Left lung (tissue), 10 donors: ENCODE results near the gene PRKG1. TPM values are rescaled to one million over a fixed set of nuclear protein-coding genes. Genes with fewer than 3 reads are reported as not detected.

Source experiments
- ATAC-seq: fragments of 200-7000 bp; cut with Tn5 transposase; one replicate; pipeline ENCODE4 v1.9.1; 2020; ENCODE audit warnings: moderate library complexity
- DNase-seq, 4 donors: peaks; one replicate each; pipeline ENCODE4 v3.0.0-alpha.2; 2013 to 2020
- H3K27ac ChIP-seq, 2 donors: fragments of 200-600 bp; sonication (generic) in 1 of 2; one replicate each; pipeline versions ENCODE4 v1.5.0 to v1.8.0; 2020 to 2021
- H3K27me3 ChIP-seq, 2 donors: fragments of 200-600 bp; sonication (generic) in 1 of 2; one replicate each; pipeline versions ENCODE4 v1.5.0 to v1.8.0; 2020 to 2021
- H3K36me3 ChIP-seq, 2 donors: fragments of 200-600 bp; sonication (generic) in 1 of 2; one replicate each; pipeline versions ENCODE4 v1.5.0 to v1.8.0; 2020 to 2021
- H3K4me1 ChIP-seq, 2 donors: fragments of 200-600 bp; one replicate each; pipeline ENCODE4 v1.8.0; 2021
- H3K4me3 ChIP-seq, 2 donors: fragments of 200-600 bp; sonication (generic) in 1 of 2; one replicate each; pipeline versions ENCODE4 v1.5.0 to v1.8.0; 2020 to 2021; ENCODE audit warnings: mild to moderate bottlenecking in 1 of 2
- H3K9me3 ChIP-seq, 2 donors: fragments of 200-600 bp; sonication (generic) in 1 of 2; one replicate each; pipeline versions ENCODE4 v1.5.0 to v1.8.0; 2020 to 2021
- CTCF ChIP-seq, 2 donors: fragments of 200-600 bp; sonication (generic) in 1 of 2; IDR thresholded peaks; one replicate each; pipeline versions ENCODE4 v1.5.0 to v1.8.0; 2021; ENCODE audit warnings: antibody characterized with exemption in 2 of 2
- intact Hi-C, 2 donors: fragments of 100-400 bp; cut with DNase I; formaldehyde crosslinking; loops; one replicate each; pipeline versions ENCODE4 v1.11.2 to v1.14.2; 2022
- microRNA-seq, 2 donors: library from miRNA; unstranded; fragments of <30 nt; microRNA quantifications; one replicate each; pipeline ENCODE4, GENCODE V29; 2019
- polyA plus RNA-seq, 6 donors: library from polyadenylated mRNA; unstranded; fragments of 120-200 nt; gene quantifications; one replicate each; pipeline ENCODE4 v1.2.1, GENCODE V29; 2013; ENCODE audit not compliant: insufficient read length in 6 of 6
- total RNA-seq, 2 donors: library from RNA; stranded (reverse); fragmentation: NEBNext Ultra II Directional; extraction: Animal tissue kit (Norgen Biotek cat#: 25700); gene quantifications; one replicate each; pipeline ENCODE4 v1.2.1, GENCODE V29; 2021
- donor health status: DM: no; HTN: yes; CAD: no.
- donor health status: DM: no; HTN: no; CAD: no.

Gene PRKG1
- total and polyA plus RNA-seq, 8 donors: 15.6 to 29.0 (median 17.8) TPM

DNA sequence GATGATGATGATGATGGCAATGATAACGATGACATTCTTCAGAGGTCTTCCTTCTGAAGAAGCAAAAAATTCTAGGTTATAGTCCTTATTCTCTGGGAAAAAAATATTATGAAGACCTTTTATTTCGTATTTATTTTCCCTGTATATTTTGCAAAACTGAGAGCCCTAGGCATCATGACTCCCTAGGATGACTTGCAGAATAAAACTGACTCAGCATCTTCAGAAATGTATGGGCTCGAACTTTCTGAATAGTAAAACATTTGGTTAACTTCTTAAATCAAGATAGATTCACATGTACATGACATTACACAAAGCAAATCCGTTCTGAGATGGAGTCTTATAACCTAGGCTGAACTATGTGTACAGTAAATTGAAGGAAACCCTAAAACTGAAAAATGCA lies 1269.2 kb downstream of the PRKG1 start:
- no peak for ATAC-seq
- Histone ChIP-seq H3K4me1 (no peaks in the 10 kb centered on the region), H3K36me3 (no peaks in the 10 kb centered on the region), H3K4me3 (no peak overlapping the region), H3K9me3 (peaks cover 0 to 4% of the 10 kb centered on the region in 2 donors), H3K27me3 (no peaks in the 10 kb centered on the region), H3K27ac (no peak overlapping the region)
- DNase-seq: no peak
- intact Hi-C loops: no loop called here
- no peak for TF ChIP-seq CTCF (IDR thresholded peaks at IDR 0.05)

GRCh38 chr10:52346394-52347326 lies 1272.4 kb downstream of the PRKG1 start:
- peak in 1 of 4 donors; percentile 61 for DNase-seq
- Histone ChIP-seq H3K9me3 (peaks cover 0 to 4% of the 10 kb centered on the region in 2 donors), H3K27me3 (no peaks in the 10 kb centered on the region), H3K4me3 (no peak overlapping the region), H3K4me1 (no peaks in the 10 kb centered on the region), H3K27ac (no peak overlapping the region), H3K36me3 (no peaks in the 10 kb centered on the region)
- no peak for ATAC-seq
- intact Hi-C loops: no loop called here
- no peak for TF ChIP-seq CTCF (IDR thresholded peaks at IDR 0.05)

GRCh38 chr10:52347327-52347667 lies 1273.0 kb downstream of the PRKG1 start:
- Histone ChIP-seq H3K4me3 (no peak overlapping the region), H3K4me1 (no peaks in the 10 kb centered on the region), H3K9me3 (peaks cover 0 to 4% of the 10 kb centered on the region in 2 donors), H3K27ac (no peak overlapping the region), H3K27me3 (no peaks in the 10 kb centered on the region), H3K36me3 (no peaks in the 10 kb centered on the region)
- no peak for TF ChIP-seq CTCF (IDR thresholded peaks at IDR 0.05)
- no peak for DNase-seq
- intact Hi-C loops: no loop called here
- ATAC-seq: no peak

Small RNA genes lying within 50 kb of the gene (microRNA-seq; reads per million reads assigned to microRNA genes)
- 3.4 to 7.5 reads per million in 2 donors for gene MIR605

Other genes starting within 250 kb of the PRKG1 start
- gene A1CF, start 188.9 kb upstream of the PRKG1 start, total RNA-seq: not detected
- under 1 TPM; 0.08 to 0.23 (median 0.13) TPM for gene A1CF, start 188.9 kb upstream of the PRKG1 start, polyA plus RNA-seq